Cardiac muscle cell (in vitro differentiated cells and primary cell): ENCODE data around the gene EXOC6B. TPM values are rescaled to one million over a fixed set of nuclear protein-coding genes. Genes with fewer than 3 reads are reported as not detected.

ENCODE experiments used
- DNase-seq, 2 donors: peaks; one replicate each; pipeline versions ENCODE4 v3.0.0 to v3.0.0-alpha.2; 2010 to 2017; ENCODE audit warnings: low read depth in 1 of 2, low spot score in 1 of 2
- H3K27ac ChIP-seq: fragments of 200-600 bp; sonication (generic); 2 replicates; pipeline ENCODE4 v1.5.1; 2016
- H3K27me3 ChIP-seq: fragments of 200-600 bp; sonication (generic); 2 replicates; pipeline ENCODE4 v1.6.0; 2016; ENCODE audit warnings: control low read depth
- H3K36me3 ChIP-seq: fragments of 200-600 bp; sonication (generic); 2 replicates; pipeline ENCODE4 v1.5.1; 2016; ENCODE audit warnings: control low read depth
- H3K4me1 ChIP-seq: fragments of 200-600 bp; sonication (generic); 2 replicates; pipeline ENCODE4 v1.8.1; 2017; ENCODE audit warnings: low read depth, mild to moderate bottlenecking, mixed run types
- H3K4me3 ChIP-seq: fragments of 200-600 bp; sonication (generic); 2 replicates; pipeline ENCODE4 v1.5.1; 2016; ENCODE audit warnings: mild to moderate bottlenecking
- H3K9me3 ChIP-seq: fragments of 200-600 bp; sonication (generic); 2 replicates; pipeline ENCODE4 v1.5.1; 2017; ENCODE audit warnings: low read depth, mild to moderate bottlenecking, control low read depth
- polyA plus RNA-seq: library from polyadenylated mRNA; unstranded; fragments of >200 nt; fragmentation: Nextera tagmentation; extraction: Ambion mirVana; gene quantifications from 2 replicates; pipeline ENCODE4 v1.2.1, GENCODE V29; 2016
- total RNA-seq: library from RNA; depleted of rRNA; stranded (reverse); fragments of >200 nt; gene quantifications from 2 replicates; pipeline ENCODE4 v1.2.3, GENCODE V29; 2016
- TF ChIP-seq, protein P1 (sequence below): IDR thresholded peaks from 2 replicates; pipeline ENCODE4 v1.5.1; 2012; ENCODE audit warnings: low read depth, mild to moderate bottlenecking, low read length

The EXOC6B gene
- total and polyA plus RNA-seq, 2 experiments from 2014 or later = 21.7 to 23.9 TPM

DNA sequence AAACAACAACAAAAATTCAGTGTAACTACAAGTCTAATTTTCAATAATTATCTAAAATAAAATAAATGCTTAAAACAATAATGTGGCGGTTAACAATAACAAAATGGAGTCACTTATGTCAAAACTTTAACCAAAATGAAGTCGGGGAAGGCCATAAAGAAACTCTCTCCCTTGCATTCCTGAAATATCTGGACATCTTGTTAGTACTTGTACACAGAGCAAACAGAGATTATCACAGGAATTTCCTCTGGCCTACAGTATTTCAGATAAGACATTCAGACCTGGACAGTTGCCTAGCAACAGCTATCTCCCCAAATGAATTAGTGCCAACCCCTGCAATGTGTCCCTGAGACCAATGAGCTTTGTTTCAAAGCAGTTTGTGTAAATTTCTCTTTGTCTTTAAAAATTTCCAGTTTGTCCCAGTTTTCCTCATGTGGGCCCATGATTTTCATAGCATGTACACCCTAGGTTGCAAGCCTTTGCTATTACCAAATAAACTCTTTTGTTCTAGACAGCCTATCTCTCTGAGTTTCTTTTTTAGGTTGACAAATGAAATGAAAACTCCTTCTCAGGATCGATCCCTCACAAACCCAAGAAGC, 68.6 kb downstream of the EXOC6B start:
- peak; percentile 93 to 98 for DNase-seq

DNA sequence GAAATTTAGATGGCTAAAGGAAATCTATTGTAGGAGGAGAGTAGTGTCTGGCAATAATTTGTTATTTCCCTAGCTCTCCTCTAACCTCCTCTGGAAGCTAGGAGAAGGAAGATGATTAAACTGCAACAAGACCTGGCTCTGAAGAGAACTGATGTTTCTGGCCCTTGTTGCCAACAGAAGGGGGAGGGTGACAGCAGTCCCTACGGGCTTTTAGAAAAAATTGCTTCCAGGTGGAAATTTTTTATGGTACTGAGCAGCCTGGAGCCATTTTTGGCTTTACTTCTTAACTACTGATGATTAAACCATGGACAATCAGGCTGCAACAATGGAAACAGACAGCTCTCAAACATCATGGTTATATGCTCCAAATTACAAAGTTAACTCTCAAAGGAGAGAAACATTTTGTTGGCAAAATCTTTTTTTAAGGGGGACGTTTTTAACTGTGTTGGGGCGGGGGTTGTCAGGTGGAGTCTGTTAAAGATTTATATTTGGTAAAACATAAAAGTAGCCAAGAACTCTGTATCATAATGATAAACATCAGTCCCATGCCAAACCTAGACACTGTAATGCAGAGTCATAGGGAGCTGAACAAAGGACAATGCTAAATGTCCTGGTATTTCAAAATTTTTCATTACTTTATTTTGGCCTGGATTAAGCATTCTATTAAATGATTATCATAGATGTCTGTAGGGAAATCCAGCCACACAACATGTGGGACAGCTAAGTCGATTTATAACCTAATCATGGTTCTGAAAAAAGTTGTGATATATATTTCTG, 70.0 kb downstream of the EXOC6B start:
- H3K9me3 ChIP-seq = no peaks in the 10 kb centered on the region
- no peaks in the 10 kb centered on the region for H3K27me3 ChIP-seq
- H3K4me1 ChIP-seq = peaks cover 63% of the 10 kb centered on the region
- TF ChIP-seq, protein P1, sequence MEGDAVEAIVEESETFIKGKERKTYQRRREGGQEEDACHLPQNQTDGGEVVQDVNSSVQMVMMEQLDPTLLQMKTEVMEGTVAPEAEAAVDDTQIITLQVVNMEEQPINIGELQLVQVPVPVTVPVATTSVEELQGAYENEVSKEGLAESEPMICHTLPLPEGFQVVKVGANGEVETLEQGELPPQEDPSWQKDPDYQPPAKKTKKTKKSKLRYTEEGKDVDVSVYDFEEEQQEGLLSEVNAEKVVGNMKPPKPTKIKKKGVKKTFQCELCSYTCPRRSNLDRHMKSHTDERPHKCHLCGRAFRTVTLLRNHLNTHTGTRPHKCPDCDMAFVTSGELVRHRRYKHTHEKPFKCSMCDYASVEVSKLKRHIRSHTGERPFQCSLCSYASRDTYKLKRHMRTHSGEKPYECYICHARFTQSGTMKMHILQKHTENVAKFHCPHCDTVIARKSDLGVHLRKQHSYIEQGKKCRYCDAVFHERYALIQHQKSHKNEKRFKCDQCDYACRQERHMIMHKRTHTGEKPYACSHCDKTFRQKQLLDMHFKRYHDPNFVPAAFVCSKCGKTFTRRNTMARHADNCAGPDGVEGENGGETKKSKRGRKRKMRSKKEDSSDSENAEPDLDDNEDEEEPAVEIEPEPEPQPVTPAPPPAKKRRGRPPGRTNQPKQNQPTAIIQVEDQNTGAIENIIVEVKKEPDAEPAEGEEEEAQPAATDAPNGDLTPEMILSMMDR = no peak
- H3K27ac ChIP-seq = peak overlapping the region; percentile 93
- no peaks in the 10 kb centered on the region for H3K36me3 ChIP-seq
- DNase-seq = peak; percentile 8 to 67
- H3K4me3 ChIP-seq = no peak overlapping the region

More for the DNA sequence above, 68.6 kb downstream of the EXOC6B start:
- no peaks in the 10 kb centered on the region for H3K36me3 ChIP-seq
- H3K4me1 ChIP-seq = peaks cover 50% of the 10 kb centered on the region
- no peaks in the 10 kb centered on the region for H3K27me3 ChIP-seq
- TF ChIP-seq, protein P1 = no peak
- H3K4me3 ChIP-seq = no peak overlapping the region
- no peaks in the 10 kb centered on the region for H3K9me3 ChIP-seq
- peak overlapping the region; percentile 93 for H3K27ac ChIP-seq

DNA sequence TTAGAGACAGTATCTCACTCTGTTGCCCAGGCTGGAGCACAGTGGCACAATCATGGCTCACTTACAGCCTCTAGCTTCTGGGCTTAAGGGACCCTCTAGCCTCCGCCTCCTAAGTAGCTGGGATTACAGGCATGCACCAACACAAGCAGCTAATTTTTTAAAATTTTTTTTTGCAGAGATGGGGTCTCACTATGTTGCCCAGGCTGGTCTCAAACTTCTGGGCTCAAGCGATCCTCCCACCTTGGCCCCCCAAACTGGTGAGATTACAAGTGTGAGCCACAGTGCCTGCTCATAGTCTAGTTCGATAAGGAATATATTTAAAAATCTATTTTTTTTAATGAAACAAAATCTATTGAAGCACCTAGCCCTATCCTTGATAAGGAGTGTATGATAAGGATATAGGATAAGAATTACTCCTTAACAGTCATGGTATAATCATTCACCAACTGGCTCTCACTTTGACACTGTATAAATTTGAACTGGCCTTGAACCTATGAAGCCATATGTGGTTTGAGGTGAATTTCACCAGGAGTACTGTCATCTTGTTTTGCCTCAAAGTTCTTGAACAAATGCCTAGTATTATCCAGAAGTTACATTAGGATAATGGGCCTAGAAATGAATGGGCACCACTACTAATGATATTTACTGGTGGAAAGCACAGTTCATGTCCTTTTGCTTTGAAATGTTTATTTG, 71.1 kb downstream of the EXOC6B start:
- no peaks in the 10 kb centered on the region for H3K27me3 ChIP-seq
- no peak overlapping the region for H3K4me3 ChIP-seq
- H3K9me3 ChIP-seq = no peaks in the 10 kb centered on the region
- H3K36me3 ChIP-seq = no peaks in the 10 kb centered on the region
- H3K27ac ChIP-seq = peak overlapping the region; percentile 93
- peaks cover 69% of the 10 kb centered on the region for H3K4me1 ChIP-seq
- DNase-seq = no peak
- TF ChIP-seq, protein P1 = no peak

DNA sequence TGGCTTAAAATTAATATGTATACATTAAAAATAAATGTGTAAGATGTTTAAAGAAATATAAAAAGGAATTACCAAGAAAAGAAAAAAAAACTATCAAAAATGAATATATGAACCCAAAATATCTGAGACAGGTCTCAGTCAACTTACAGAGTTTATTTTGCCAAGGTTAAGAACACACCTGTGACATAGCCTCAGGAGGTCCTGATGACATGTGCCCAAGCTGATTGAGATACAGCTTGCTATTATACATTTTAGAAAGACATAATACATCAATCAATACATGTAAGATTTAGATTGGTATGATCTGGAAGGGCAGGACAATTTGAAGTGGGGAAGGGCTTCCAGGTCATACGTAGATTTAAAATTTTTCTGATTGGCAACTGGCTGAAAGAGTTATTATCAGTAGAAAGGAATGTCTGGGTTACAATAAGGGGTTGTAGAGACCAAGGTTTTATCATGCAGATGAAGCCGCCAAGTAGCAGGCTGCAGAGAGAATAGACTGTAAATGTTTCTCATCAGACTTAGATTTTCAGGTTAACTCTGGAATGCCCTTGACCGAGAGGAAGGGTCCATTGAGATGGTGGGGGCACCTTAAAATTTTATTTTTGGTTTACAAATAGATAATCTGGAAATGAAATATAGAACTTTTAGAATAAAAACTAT, 74.7 kb downstream of the EXOC6B start:
- H3K4me3 ChIP-seq = no peak overlapping the region

DNA sequence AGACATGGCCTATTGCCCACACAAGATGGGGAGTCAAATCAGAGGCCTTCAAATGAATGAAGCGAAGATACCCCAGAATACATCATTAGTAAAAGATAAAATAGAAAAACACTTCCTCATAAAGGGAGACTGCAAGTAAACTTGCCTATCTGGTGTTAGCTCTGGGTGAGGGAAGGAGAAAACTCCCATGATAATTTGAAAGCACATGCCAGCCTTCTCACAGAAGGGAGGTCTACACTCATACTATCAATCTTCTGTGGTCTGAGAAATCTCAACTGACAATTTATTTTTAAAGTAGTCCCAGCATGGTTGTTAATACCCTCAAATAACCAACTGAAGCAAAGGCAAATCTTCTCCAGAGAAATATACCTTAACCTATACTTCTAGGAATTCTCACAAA, 75.4 kb downstream of the EXOC6B start:
- Histone ChIP-seq H3K27ac (peak overlapping the region; percentile 80), H3K4me3 (no peak overlapping the region), H3K9me3 (no peaks in the 10 kb centered on the region), H3K4me1 (peaks cover 42% of the 10 kb centered on the region), H3K27me3 (no peaks in the 10 kb centered on the region), H3K36me3 (no peaks in the 10 kb centered on the region)
- DNase-seq = peak in 1 of 2 donors; percentile 20
- TF ChIP-seq, protein P1 = no peak

More for the DNA sequence above, 74.7 kb downstream of the EXOC6B start:
- Histone ChIP-seq H3K4me1 (peaks cover 48% of the 10 kb centered on the region), H3K27ac (peak overlapping the region; percentile 80), H3K9me3 (no peaks in the 10 kb centered on the region), H3K36me3 (no peaks in the 10 kb centered on the region), H3K27me3 (no peaks in the 10 kb centered on the region)
- peak in 1 of 2 donors; percentile 6 for DNase-seq
- TF ChIP-seq, protein P1 = no peak
